ENCODE data around the gene ZNF771.
A peak's percentile ranks its signal among the peaks of the same experiment; 100 is the strongest.

ZNF771 gene

GRCh38 chr16:30417529-30418349 lies 10.3 kb downstream of the ZNF771 start:
- Histone ChIP-seq H3K4me3 (ENCODE audit: low read depth, low read length) (peak overlapping the region; percentile 86), H3K36me3 (ENCODE audit: insufficient read depth, low read length) (peaks cover 14% of the 10 kb centered on the region), H3K27ac (ENCODE audit: low read depth, low read length) (no peak overlapping the region), H2AFZ (ENCODE audit: low read length, unreplicated experiment) (peak overlapping the region; percentile 78), H3K27me3 (ENCODE audit: insufficient read depth, low read length) (no peaks in the 10 kb centered on the region), H3K79me2 (ENCODE audit: control insufficient read depth, insufficient read depth, low read length, unreplicated experiment) (no peaks in the 10 kb centered on the region), H3K4me1 (ENCODE audit: control insufficient read depth, insufficient read depth, low read length, unreplicated experiment) (no peaks in the 10 kb centered on the region)

GRCh38 chr16:30418350-30419181 lies 11.2 kb downstream of the ZNF771 start:
- H3K4me3 ChIP-seq (ENCODE audit: low read depth, low read length), result peak overlapping the region; percentile 86
- no peak overlapping the region for H2AFZ ChIP-seq (ENCODE audit: low read length, unreplicated experiment)
- no peak overlapping the region for H3K27ac ChIP-seq (ENCODE audit: low read depth, low read length)
- H3K4me1 ChIP-seq (ENCODE audit: control insufficient read depth, insufficient read depth, low read length, unreplicated experiment), result no peaks in the 10 kb centered on the region
- H3K79me2 ChIP-seq (ENCODE audit: control insufficient read depth, insufficient read depth, low read length, unreplicated experiment), result no peaks in the 10 kb centered on the region
- no peaks in the 10 kb centered on the region for H3K27me3 ChIP-seq (ENCODE audit: insufficient read depth, low read length)
- H3K36me3 ChIP-seq (ENCODE audit: insufficient read depth, low read length), result peaks cover 12% of the 10 kb centered on the region

GRCh38 chr16:30421010-30421409 lies 13.6 kb downstream of the ZNF771 start:
- H2AFZ ChIP-seq (ENCODE audit: low read length, unreplicated experiment), result no peak overlapping the region
- H3K27me3 ChIP-seq (ENCODE audit: insufficient read depth, low read length), result no peaks in the 10 kb centered on the region
- peaks cover 3% of the 10 kb centered on the region for H3K79me2 ChIP-seq (ENCODE audit: control insufficient read depth, insufficient read depth, low read length, unreplicated experiment)
- H3K27ac ChIP-seq (ENCODE audit: low read depth, low read length), result no peak overlapping the region
- H3K4me1 ChIP-seq (ENCODE audit: control insufficient read depth, insufficient read depth, low read length, unreplicated experiment), result no peaks in the 10 kb centered on the region
- peaks cover 7% of the 10 kb centered on the region for H3K36me3 ChIP-seq (ENCODE audit: insufficient read depth, low read length)
- no peak overlapping the region for H3K4me3 ChIP-seq (ENCODE audit: low read depth, low read length)

GRCh38 chr16:30428055-30428454 lies 20.6 kb downstream of the ZNF771 start:
- H3K4me1 ChIP-seq (ENCODE audit: control insufficient read depth, insufficient read depth, low read length, unreplicated experiment), result peaks cover 4% of the 10 kb centered on the region
- no peak overlapping the region for H3K4me3 ChIP-seq (ENCODE audit: low read depth, low read length)
- no peaks in the 10 kb centered on the region for H3K27me3 ChIP-seq (ENCODE audit: insufficient read depth, low read length)
- H2AFZ ChIP-seq (ENCODE audit: low read length, unreplicated experiment), result no peak overlapping the region
- H3K36me3 ChIP-seq (ENCODE audit: insufficient read depth, low read length), result no peaks in the 10 kb centered on the region
- no peak overlapping the region for H3K27ac ChIP-seq (ENCODE audit: low read depth, low read length)
- H3K79me2 ChIP-seq (ENCODE audit: control insufficient read depth, insufficient read depth, low read length, unreplicated experiment), result peaks cover 23% of the 10 kb centered on the region

GRCh38 chr16:30429418-30429677 lies 21.9 kb downstream of the ZNF771 start:
- peaks cover 23% of the 10 kb centered on the region for H3K79me2 ChIP-seq (ENCODE audit: control insufficient read depth, insufficient read depth, low read length, unreplicated experiment)
- H3K36me3 ChIP-seq (ENCODE audit: insufficient read depth, low read length), result no peaks in the 10 kb centered on the region
- no peak overlapping the region for H3K27ac ChIP-seq (ENCODE audit: low read depth, low read length)

GRCh38 chr16:30429678-30430427 lies 22.4 kb downstream of the ZNF771 start, which contains the start of gene DCTPP1:
DCTPP1 (minus strand) TSS chr16:30430030; CDS start chr16:30429980, 50 bp downstream.
- H3K79me2 ChIP-seq (ENCODE audit: control insufficient read depth, insufficient read depth, low read length, unreplicated experiment), result peaks cover 21% of the 10 kb centered on the region
- H2AFZ ChIP-seq (ENCODE audit: low read length, unreplicated experiment), result peak within 1 kb of the TSS; percentile 83
- no peak within 1 kb of the TSS for H3K27ac ChIP-seq (ENCODE audit: low read depth, low read length)
- H3K36me3 ChIP-seq (ENCODE audit: insufficient read depth, low read length), result no peaks in the 10 kb centered on the region
- no peaks in the 10 kb centered on the region for H3K27me3 ChIP-seq (ENCODE audit: insufficient read depth, low read length)
- peak within 1 kb of the TSS; percentile 87 for H3K4me3 ChIP-seq (ENCODE audit: low read depth, low read length)
- peaks cover 4% of the 10 kb centered on the region for H3K4me1 ChIP-seq (ENCODE audit: control insufficient read depth, insufficient read depth, low read length, unreplicated experiment)

More at GRCh38 chr16:30429418-30429677, 21.9 kb downstream of the ZNF771 start:
- no peaks in the 10 kb centered on the region for H3K27me3 ChIP-seq (ENCODE audit: insufficient read depth, low read length)
- peak overlapping the region; percentile 87 for H3K4me3 ChIP-seq (ENCODE audit: low read depth, low read length)
- peaks cover 4% of the 10 kb centered on the region for H3K4me1 ChIP-seq (ENCODE audit: control insufficient read depth, insufficient read depth, low read length, unreplicated experiment)
- peak overlapping the region; percentile 83 for H2AFZ ChIP-seq (ENCODE audit: low read length, unreplicated experiment)

- Histone ChIP-seq H3K79me2 (ENCODE audit: control insufficient read depth, insufficient read depth, low read length, unreplicated experiment) (peaks cover 21% of the 10 kb centered on the region), H3K27me3 (ENCODE audit: insufficient read depth, low read length) (no peaks in the 10 kb centered on the region), H3K4me3 (ENCODE audit: low read depth, low read length) (peak overlapping the region; percentile 87), H3K4me1 (ENCODE audit: control insufficient read depth, insufficient read depth, low read length, unreplicated experiment) (peaks cover 4% of the 10 kb centered on the region), H3K36me3 (ENCODE audit: insufficient read depth, low read length) (no peaks in the 10 kb centered on the region), H3K27ac (ENCODE audit: low read depth, low read length) (no peak overlapping the region), H2AFZ (ENCODE audit: low read length, unreplicated experiment) (peak overlapping the region; percentile 67)
Measured at GRCh38 chr16:30430428-30430970, 23.1 kb downstream of the ZNF771 start.

GRCh38 chr16:30434852-30435251 lies 27.4 kb downstream of the ZNF771 start:
- H3K27ac ChIP-seq (ENCODE audit: low read depth, low read length), result no peak overlapping the region
- no peaks in the 10 kb centered on the region for H3K79me2 ChIP-seq (ENCODE audit: control insufficient read depth, insufficient read depth, low read length, unreplicated experiment)
- H2AFZ ChIP-seq (ENCODE audit: low read length, unreplicated experiment), result no peak overlapping the region
- H3K27me3 ChIP-seq (ENCODE audit: insufficient read depth, low read length), result no peaks in the 10 kb centered on the region
- no peaks in the 10 kb centered on the region for H3K36me3 ChIP-seq (ENCODE audit: insufficient read depth, low read length)
- no peak overlapping the region for H3K4me3 ChIP-seq (ENCODE audit: low read depth, low read length)
- H3K4me1 ChIP-seq (ENCODE audit: control insufficient read depth, insufficient read depth, low read length, unreplicated experiment), result peaks cover 4% of the 10 kb centered on the region

GRCh38 chr16:30437511-30438046 lies 30.2 kb downstream of the ZNF771 start:
- no peaks in the 10 kb centered on the region for H3K27me3 ChIP-seq (ENCODE audit: insufficient read depth, low read length)
- H3K36me3 ChIP-seq (ENCODE audit: insufficient read depth, low read length), result no peaks in the 10 kb centered on the region
- no peak overlapping the region for H3K4me3 ChIP-seq (ENCODE audit: low read depth, low read length)
- no peaks in the 10 kb centered on the region for H3K4me1 ChIP-seq (ENCODE audit: control insufficient read depth, insufficient read depth, low read length, unreplicated experiment)
- H3K27ac ChIP-seq (ENCODE audit: low read depth, low read length), result no peak overlapping the region
- no peak overlapping the region for H2AFZ ChIP-seq (ENCODE audit: low read length, unreplicated experiment)
- H3K79me2 ChIP-seq (ENCODE audit: control insufficient read depth, insufficient read depth, low read length, unreplicated experiment), result no peaks in the 10 kb centered on the region

GRCh38 chr16:30438835-30439234 lies 31.4 kb downstream of the ZNF771 start:
- Histone ChIP-seq H3K27ac (ENCODE audit: low read depth, low read length) (no peak overlapping the region), H3K27me3 (ENCODE audit: insufficient read depth, low read length) (no peaks in the 10 kb centered on the region), H2AFZ (ENCODE audit: low read length, unreplicated experiment) (no peak overlapping the region), H3K4me1 (ENCODE audit: control insufficient read depth, insufficient read depth, low read length, unreplicated experiment) (no peaks in the 10 kb centered on the region), H3K79me2 (ENCODE audit: control insufficient read depth, insufficient read depth, low read length, unreplicated experiment) (peaks cover 2% of the 10 kb centered on the region), H3K4me3 (ENCODE audit: low read depth, low read length) (no peak overlapping the region), H3K36me3 (ENCODE audit: insufficient read depth, low read length) (0 out of 2 replicates have a peak, but pooled peaks cover 6% of the 10 kb centered on the region)
